Small intestine (tissue), 7 donors: ENCODE data around the gene BUB1. TPM values are rescaled to one million over a fixed set of nuclear protein-coding genes. Genes with fewer than 3 reads are reported as not detected.

Experiments
- DNase-seq, 2 donors: peaks; one replicate each; pipeline versions ENCODE4 v3.0.0 to v3.0.0-alpha.2; 2013
- FAIRE-seq: peaks from 2 replicates; lab custom pipeline; 2012; peaks lifted over from hg19 to GRCh38; lab: Jason Lieb, UNC
- H3K27ac ChIP-seq, 3 donors: one replicate each; pipeline ENCODE4 v1.5.1; 2013; ENCODE audit warnings: low read length in 2 of 3, mild to moderate bottlenecking in 2 of 3, control low read depth in 1 of 3, inconsistent platforms in 1 of 3, low read depth in 1 of 3, moderate library complexity in 1 of 3
- H3K27me3 ChIP-seq, 3 donors: one replicate each; pipeline ENCODE4 v1.6.1; 2013; ENCODE audit warnings: low read length in 3 of 3, inconsistent platforms in 1 of 3; ENCODE audit not compliant: control insufficient read depth in 3 of 3, insufficient read depth in 3 of 3
- H3K36me3 ChIP-seq, 3 donors: one replicate each; pipeline ENCODE4 v1.6.1; 2013; ENCODE audit warnings: low read length in 3 of 3, inconsistent platforms in 1 of 3, low read depth in 1 of 3, mild to moderate bottlenecking in 1 of 3, moderate library complexity in 1 of 3; ENCODE audit not compliant: control insufficient read depth in 3 of 3, insufficient read depth in 2 of 3
- H3K4me1 ChIP-seq, 3 donors: one replicate each; pipeline ENCODE4 v1.6.1; 2013; ENCODE audit warnings: low read length in 2 of 3, inconsistent platforms in 1 of 3, low read depth in 1 of 3, mild to moderate bottlenecking in 1 of 3, moderate library complexity in 1 of 3; ENCODE audit not compliant: control insufficient read depth in 3 of 3, insufficient read depth in 2 of 3
- H3K4me3 ChIP-seq, 3 donors: one replicate each; pipeline ENCODE4 v1.5.1; 2013; ENCODE audit warnings: low read length in 3 of 3, control low read depth in 1 of 3, inconsistent platforms in 1 of 3, low read depth in 1 of 3, mild to moderate bottlenecking in 1 of 3, moderate library complexity in 1 of 3
- H3K9me3 ChIP-seq, 2 donors: one replicate each; pipeline ENCODE4 v1.6.1; 2013; ENCODE audit warnings: low read depth in 1 of 2, low read length in 1 of 2; ENCODE audit not compliant: control insufficient read depth in 2 of 2, insufficient read depth in 1 of 2
- WGBS, 3 donors: extraction: QIAGEN DNeasy Blood & Tissue Kit; methylation state at CpG; one replicate each; pipeline ENCODE4 v1.1.7; 2013; 5-methylcytosine and 5-hydroxymethylcytosine counted together
- polyA plus RNA-seq, 4 donors: library from polyadenylated mRNA; stranded (reverse) in 3 of 4; unstranded in 1 of 4; fragments of 200-250 nt in 3 of 4; fragments of 120-200 nt in 1 of 4; gene quantifications; one replicate each; pipeline versions ENCODE4 v1.2.1 to v1.2.3, GENCODE V29; 2013
- donor health status: healthy with polysubstance abuse.
- donor health status: control.
- donor health status: control.
- donor health status: Bipolar disorder and iron deficiency.
- donor health status: healthy.

The BUB1 gene
- polyA plus RNA-seq, 4 donors = 0.45 to 20.2 (median 6.9) TPM

DNA sequence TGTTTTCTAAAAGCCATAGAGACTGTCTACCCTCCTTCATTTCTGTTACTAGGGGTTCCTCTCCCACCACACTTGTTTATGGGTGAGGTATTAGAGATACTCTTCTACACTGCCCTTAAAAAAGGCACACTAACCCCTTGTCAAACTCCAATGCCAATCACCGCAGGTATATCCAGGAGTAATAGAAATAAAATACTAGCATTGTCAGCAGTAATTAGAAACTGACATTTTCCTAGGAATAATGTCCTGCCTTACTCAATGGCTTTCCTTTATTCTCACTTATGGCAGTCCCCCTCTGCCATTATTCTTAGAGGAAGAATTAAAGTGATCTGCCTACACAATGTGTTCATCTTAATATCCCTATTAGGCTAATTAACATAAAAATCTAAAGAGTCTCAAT is 5.0 kb upstream of the BUB1 start:
- H3K9me3 ChIP-seq = peaks cover 0 to 11% of the 10 kb centered on the region in 2 donors

DNA sequence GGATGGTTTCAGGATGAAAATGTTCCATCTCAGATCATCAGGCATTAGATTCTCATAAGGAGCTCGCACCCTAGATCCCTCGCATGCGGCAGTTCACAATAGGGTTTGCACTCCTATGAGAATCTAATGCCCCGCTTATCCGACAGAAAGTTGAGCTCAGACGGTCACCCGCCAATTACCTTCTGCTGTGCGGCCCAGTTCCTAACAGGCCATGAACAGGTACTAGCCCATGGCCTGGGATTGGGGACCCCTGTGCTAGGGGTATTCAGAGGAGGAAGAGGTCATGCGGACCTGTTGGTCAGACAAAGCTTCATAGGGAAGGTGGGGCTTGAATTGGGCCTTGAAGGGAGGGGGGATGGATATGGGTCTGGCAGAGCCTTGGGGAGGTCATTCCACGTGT is 4.4 kb upstream of the BUB1 start:
- no peaks in the 10 kb centered on the region for H3K36me3 ChIP-seq
- peaks cover 0 to 13% (median 0%) of the 10 kb centered on the region in 3 donors for H3K4me1 ChIP-seq
- H3K27ac ChIP-seq = no peak overlapping the region
- FAIRE-seq = no peak
- no peak for DNase-seq
- no peak overlapping the region for H3K4me3 ChIP-seq
- no peaks in the 10 kb centered on the region for H3K27me3 ChIP-seq
- 92 to 95% (median 93%) methylated on average over 10 of the region's 10 CpGs for WGBS, 3 donors
- H3K9me3 ChIP-seq = peaks cover 0 to 5% of the 10 kb centered on the region in 2 donors

More for the DNA sequence above, 5.0 kb upstream of the BUB1 start:
- no peak overlapping the region for H3K27ac ChIP-seq
- WGBS, 3 donors = 97 to 100% (median 98%) methylated on average over 1 of the region's 1 CpG
- H3K36me3 ChIP-seq = no peaks in the 10 kb centered on the region
- FAIRE-seq = no peak
- no peak for DNase-seq
- peaks cover 0 to 9% (median 0%) of the 10 kb centered on the region in 3 donors for H3K4me1 ChIP-seq
- no peak overlapping the region for H3K4me3 ChIP-seq
- peaks cover 0 to 4% (median 0%) of the 10 kb centered on the region in 3 donors for H3K27me3 ChIP-seq

DNA sequence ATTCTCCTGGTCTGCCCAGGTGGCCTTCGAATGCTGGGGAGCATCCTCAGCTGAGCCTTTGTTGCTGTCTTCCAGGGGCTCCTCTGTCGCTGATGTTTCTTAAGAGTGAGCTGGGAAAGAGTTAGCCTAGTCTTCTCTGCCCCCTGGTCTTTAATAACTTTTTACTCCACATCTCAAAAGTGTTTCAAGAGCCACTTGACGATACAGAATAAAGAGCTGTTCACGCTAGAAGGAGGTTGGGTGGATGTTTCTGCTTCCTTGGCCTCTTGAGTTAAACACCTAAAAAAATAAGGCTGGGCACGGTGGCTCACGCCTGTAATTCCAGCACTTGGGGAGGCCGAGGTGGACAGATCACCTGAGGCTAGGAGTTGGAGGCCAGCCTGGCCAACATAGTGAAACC is 2.8 kb upstream of the BUB1 start:
- DNase-seq (no peak), FAIRE-seq (no peak)
- Histone ChIP-seq H3K27ac (no peak overlapping the region), H3K27me3 (no peaks in the 10 kb centered on the region), H3K36me3 (no peaks in the 10 kb centered on the region), H3K9me3 (no peaks in the 10 kb centered on the region), H3K4me1 (peaks cover 0 to 13% (median 0%) of the 10 kb centered on the region in 3 donors), H3K4me3 (no peak overlapping the region)
- 90 to 94% (median 90%) methylated on average over 7 of the region's 7 CpGs for WGBS, 3 donors

DNA sequence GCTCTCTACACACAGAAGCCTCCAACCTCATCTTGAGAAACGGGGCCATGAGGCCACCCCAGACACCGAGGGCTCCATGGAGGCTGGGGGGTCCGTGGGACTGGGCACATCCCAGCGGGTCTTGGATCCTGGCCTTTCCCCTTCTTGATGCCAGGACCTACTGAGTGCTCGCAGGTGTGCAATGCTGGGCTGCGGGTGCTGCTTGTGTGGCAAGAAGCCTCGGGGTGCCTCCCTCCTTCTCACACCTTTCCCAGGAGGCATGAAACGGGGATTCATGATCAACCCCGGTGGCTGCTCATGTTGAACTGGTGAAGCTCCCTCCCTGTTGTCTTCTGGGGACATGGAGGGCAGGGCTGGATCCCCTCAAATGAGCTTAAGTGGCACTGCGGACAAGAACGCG is 2.0 kb upstream of the BUB1 start:
- FAIRE-seq = no peak
- no peaks in the 10 kb centered on the region for H3K27me3 ChIP-seq
- H3K4me3 ChIP-seq = no peak overlapping the region
- WGBS, 3 donors = 79 to 89% (median 87%) methylated on average over 12 of the region's 12 CpGs
- no peaks in the 10 kb centered on the region for H3K36me3 ChIP-seq
- H3K4me1 ChIP-seq = peaks cover 0 to 17% (median 2%) of the 10 kb centered on the region in 3 donors
- H3K9me3 ChIP-seq = no peaks in the 10 kb centered on the region
- DNase-seq = no peak
- H3K27ac ChIP-seq = no peak overlapping the region

DNA sequence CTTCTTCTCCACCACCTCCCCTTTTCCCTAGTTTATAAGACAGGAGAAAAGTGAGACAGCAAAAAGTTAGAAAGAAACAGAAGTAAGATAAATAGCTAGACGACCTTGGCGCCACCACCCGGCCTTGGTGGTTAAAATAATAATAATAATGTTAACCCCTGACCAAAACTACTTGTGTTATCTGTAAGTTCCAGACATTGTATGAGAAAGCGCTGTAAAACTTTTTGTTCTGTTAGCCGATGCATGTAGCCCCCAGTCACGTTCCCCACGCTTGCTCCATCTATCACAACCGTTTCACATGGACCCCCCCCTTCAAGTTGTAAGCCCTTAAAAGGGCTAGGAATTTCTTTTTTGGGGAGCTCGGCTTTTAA is 1.5 kb upstream of the BUB1 start:
- no peak overlapping the region for H3K27ac ChIP-seq
- DNase-seq (peak in 1 of 2 donors; percentile 10), FAIRE-seq (no peak)
- peaks cover 0 to 22% (median 2%) of the 10 kb centered on the region in 3 donors for H3K4me1 ChIP-seq
- no peak overlapping the region for H3K4me3 ChIP-seq
- no peaks in the 10 kb centered on the region for H3K9me3 ChIP-seq
- 25 to 37% (median 35%) methylated on average over 9 of the region's 9 CpGs for WGBS, 3 donors
- no peaks in the 10 kb centered on the region for H3K27me3 ChIP-seq
- H3K36me3 ChIP-seq = no peaks in the 10 kb centered on the region

- Histone ChIP-seq H3K9me3 (no peaks in the 10 kb centered on the region), H3K36me3 (no peaks in the 10 kb centered on the region), H3K27ac (peak overlapping the region; percentile 70 to 96 (median 91)), H3K4me1 (peaks cover 0 to 24% (median 2%) of the 10 kb centered on the region in 3 donors), H3K27me3 (no peaks in the 10 kb centered on the region), H3K4me3 (peak overlapping the region; percentile 54 to 96 (median 84))
- DNase-seq (peak in 1 of 2 donors; percentile 50), FAIRE-seq (no peak)
- 1% methylated on average over 28 of the region's 28 CpGs for WGBS, 3 donors
These were observed 834 bp upstream of the BUB1 start for GRCh38 chr2:110678457-110679336.

GRCh38 chr2:110677080-110677479 is 783 bp downstream of the BUB1 start:
- H3K27me3 ChIP-seq = no peaks in the 10 kb centered on the region
- FAIRE-seq = no peak
- peaks cover 0 to 24% (median 2%) of the 10 kb centered on the region in 3 donors for H3K4me1 ChIP-seq
- DNase-seq = peak; percentile 6 to 14
- peak overlapping the region in 1 of 3 donors; percentile 5 for H3K4me3 ChIP-seq
- WGBS, 3 donors = 2 to 5% (median 4%) methylated on average over 5 of the region's 5 CpGs
- no peak overlapping the region for H3K27ac ChIP-seq
- no peaks in the 10 kb centered on the region for H3K9me3 ChIP-seq
- peaks cover 0 to 2% (median 0%) of the 10 kb centered on the region in 3 donors for H3K36me3 ChIP-seq

- Histone ChIP-seq H3K27ac (peak overlapping the region in 1 of 3 donors; percentile 91), H3K9me3 (no peaks in the 10 kb centered on the region), H3K4me1 (peaks cover 0 to 24% (median 2%) of the 10 kb centered on the region in 3 donors), H3K36me3 (peaks cover 0 to 6% (median 0%) of the 10 kb centered on the region in 3 donors), H3K27me3 (no peaks in the 10 kb centered on the region), H3K4me3 (no peak overlapping the region)
- FAIRE-seq (no peak), DNase-seq (no peak)
- WGBS, 3 donors = 72 to 87% (median 79%) methylated on average over 6 of the region's 6 CpGs
These were observed 2.2 kb downstream of the BUB1 start for GRCh38 chr2:110675679-110676078.
